ENCODE data around the gene CFAP73. TPM values are rescaled to one million over a fixed set of nuclear protein-coding genes. Genes with fewer than 3 reads are reported as not detected.

CFAP73 gene
- total RNA-seq, 5 donors from 2014 or later (not counting 1 experiment from before 2014, with no cell fraction given): 0.25 to 0.69 TPM; not detected in 3

GRCh38 chr12:113158439-113159203 lies 9.1 kb downstream of the CFAP73 start:
- Mint-ChIP-seq H3K4me1 (peaks cover 5 to 15% (median 9%) of the 10 kb centered on the region in 3 donors), H3K4me3 (no peak overlapping the region), H3K27me3 (peaks cover 0 to 3% of the 10 kb centered on the region in 2 donors), H3K36me3 (peaks cover 45% of the 10 kb centered on the region), H3K27ac (no peak overlapping the region), H3K9me3 (no peaks in the 10 kb centered on the region)
- Histone ChIP-seq H3K27ac (ENCODE audit: low read length) (no peak overlapping the region), H3K36me3 (ENCODE audit: control insufficient read depth in 2 of 2, extremely low read depth in 1 of 2, insufficient read depth in 1 of 2, low read length in 1 of 2) (peaks cover 13 to 55% of the 10 kb centered on the region in 2 donors), H3K9me3 (no peaks in the 10 kb centered on the region), H3K4me3 (ENCODE audit: control insufficient read depth in 1 of 2, extremely low read depth in 1 of 2, low read length in 1 of 2) (no peak overlapping the region), H3K27me3 (replicated peaks in 1 of 2; ENCODE audit: control insufficient read depth in 2 of 2, extremely low read depth in 1 of 2, insufficient read depth in 2 of 2, low read length in 1 of 2) (peaks cover 0 to 18% of the 10 kb centered on the region in 2 experiments), H3K4me1 (ENCODE audit: control insufficient read depth in 1 of 2, extremely low read depth in 1 of 2, insufficient read depth in 2 of 2, low read length in 2 of 2) (peaks cover 0 to 15% of the 10 kb centered on the region in 2 experiments)
- DNase-seq: no peak
- CTCF ChIA-PET: no interaction called here
- ATAC-seq (replicated peaks in 1 of 4): no peak
- POLR2A ChIA-PET: interaction anchor here in 1 of 2 donors (0.7 kb wide), 1 partner anchor 27 kb away, joined by 5 read pairs; the partner anchor contains the start of gene RITA1
- WGBS (ENCODE audit: insufficient coverage): 98% methylated on average over 24 of the region's 26 CpGs

- ChIA-PET CTCF (no interaction called here), POLR2A (interaction anchor here in 1 of 2 donors (0.6 kb wide), 1 partner anchor 53 kb away, joined by 9 read pairs; no protein-coding TSS in a partner anchor)
- Mint-ChIP-seq H3K4me1 (peaks cover 0 to 9% (median 5%) of the 10 kb centered on the region in 3 donors), H3K27ac (no peak overlapping the region), H3K9me3 (no peaks in the 10 kb centered on the region), H3K4me3 (no peak overlapping the region), H3K27me3 (no peaks in the 10 kb centered on the region), H3K36me3 (peaks cover 47% of the 10 kb centered on the region)
- Histone ChIP-seq H3K27ac (ENCODE audit: low read length) (no peak overlapping the region), H3K27me3 (replicated peaks in 1 of 2; ENCODE audit: control insufficient read depth in 2 of 2, extremely low read depth in 1 of 2, insufficient read depth in 2 of 2, low read length in 1 of 2) (peaks cover 0 to 5% of the 10 kb centered on the region in 2 experiments), H3K4me3 (ENCODE audit: control insufficient read depth in 1 of 2, extremely low read depth in 1 of 2, low read length in 1 of 2) (no peak overlapping the region), H3K9me3 (no peaks in the 10 kb centered on the region), H3K4me1 (ENCODE audit: control insufficient read depth in 1 of 2, extremely low read depth in 1 of 2, insufficient read depth in 2 of 2, low read length in 2 of 2) (peaks cover 0 to 2% of the 10 kb centered on the region in 2 experiments), H3K36me3 (ENCODE audit: control insufficient read depth in 2 of 2, extremely low read depth in 1 of 2, insufficient read depth in 1 of 2, low read length in 1 of 2) (peaks cover 13 to 63% of the 10 kb centered on the region in 2 donors)
- DNase-seq (no peak), ATAC-seq (replicated peaks in 1 of 4) (no peak)
- WGBS (ENCODE audit: insufficient coverage): 100% methylated on average over 1 of the region's 7 CpGs
These were observed 10.4 kb downstream of the CFAP73 start for GRCh38 chr12:113159937-113160336.

DNA sequence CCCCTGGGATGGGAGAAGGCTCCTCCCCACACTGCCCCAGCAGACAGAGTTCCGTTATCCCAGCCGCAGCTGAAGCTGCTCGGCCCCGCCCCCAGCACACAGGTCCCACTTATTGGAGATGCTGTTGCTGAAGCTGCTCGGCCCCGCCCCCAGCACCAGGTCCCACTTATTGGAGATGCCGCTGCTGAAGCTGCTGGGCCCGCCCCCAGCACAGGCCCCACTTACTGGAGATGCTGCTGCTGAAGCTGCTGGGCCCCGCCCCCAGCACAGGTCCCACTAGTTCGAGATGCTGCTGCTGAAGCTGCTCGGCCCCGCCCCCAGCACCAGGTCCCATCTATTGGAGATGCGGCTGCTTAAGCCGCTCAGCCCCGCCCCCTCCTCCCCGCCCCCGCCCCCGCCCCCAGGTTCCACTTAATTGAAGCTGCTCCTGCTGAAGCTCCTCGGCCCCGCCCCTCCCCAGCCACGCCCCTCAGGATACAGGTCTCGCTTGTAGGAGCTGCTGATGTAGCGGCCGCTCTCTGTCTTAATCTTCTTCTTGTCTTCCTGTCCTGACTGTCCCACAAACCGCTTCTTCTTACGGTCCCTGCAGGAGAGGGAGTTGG lies 12.0 kb downstream of the CFAP73 start:
- Mint-ChIP-seq H3K27me3 (no peaks in the 10 kb centered on the region), H3K4me1 (peaks cover 0 to 3% (median 2%) of the 10 kb centered on the region in 3 donors), H3K9me3 (no peaks in the 10 kb centered on the region), H3K4me3 (no peak overlapping the region), H3K27ac (no peak overlapping the region), H3K36me3 (peaks cover 56% of the 10 kb centered on the region)
- no peak overlapping the region for H3K4me3 ChIP-seq (ENCODE audit: control insufficient read depth in 1 of 2, extremely low read depth in 1 of 2, low read length in 1 of 2)
- POLR2A ChIA-PET: interaction anchor here (0.6 to 0.7 kb wide), 4 partner anchors 26 to 105 kb away, joined by 4 to 11 read pairs (median 6); partner anchors contain the start of gene DTX1 (in 1 of the 2)
- no peaks in the 10 kb centered on the region for H3K9me3 ChIP-seq
- CTCF ChIA-PET: interaction anchor here in 1 of 2 donors (1.0 kb wide), 1 partner anchor 11 kb away, joined by 3 read pairs; no protein-coding TSS in a partner anchor
- no peaks in the 10 kb centered on the region for H3K4me1 ChIP-seq (ENCODE audit: control insufficient read depth in 1 of 2, extremely low read depth in 1 of 2, insufficient read depth in 2 of 2, low read length in 2 of 2)
- no peaks in the 10 kb centered on the region for H3K27me3 ChIP-seq (replicated peaks in 1 of 2; ENCODE audit: control insufficient read depth in 2 of 2, extremely low read depth in 1 of 2, insufficient read depth in 2 of 2, low read length in 1 of 2)
- H3K36me3 ChIP-seq (ENCODE audit: control insufficient read depth in 2 of 2, extremely low read depth in 1 of 2, insufficient read depth in 1 of 2, low read length in 1 of 2): peaks cover 16 to 79% of the 10 kb centered on the region in 2 donors
- no peak for DNase-seq
- ATAC-seq (replicated peaks in 1 of 4): no peak
- no peak overlapping the region for H3K27ac ChIP-seq (ENCODE audit: low read length)
- WGBS (ENCODE audit: insufficient coverage): 93% methylated on average over 9 of the region's 26 CpGs

DNA sequence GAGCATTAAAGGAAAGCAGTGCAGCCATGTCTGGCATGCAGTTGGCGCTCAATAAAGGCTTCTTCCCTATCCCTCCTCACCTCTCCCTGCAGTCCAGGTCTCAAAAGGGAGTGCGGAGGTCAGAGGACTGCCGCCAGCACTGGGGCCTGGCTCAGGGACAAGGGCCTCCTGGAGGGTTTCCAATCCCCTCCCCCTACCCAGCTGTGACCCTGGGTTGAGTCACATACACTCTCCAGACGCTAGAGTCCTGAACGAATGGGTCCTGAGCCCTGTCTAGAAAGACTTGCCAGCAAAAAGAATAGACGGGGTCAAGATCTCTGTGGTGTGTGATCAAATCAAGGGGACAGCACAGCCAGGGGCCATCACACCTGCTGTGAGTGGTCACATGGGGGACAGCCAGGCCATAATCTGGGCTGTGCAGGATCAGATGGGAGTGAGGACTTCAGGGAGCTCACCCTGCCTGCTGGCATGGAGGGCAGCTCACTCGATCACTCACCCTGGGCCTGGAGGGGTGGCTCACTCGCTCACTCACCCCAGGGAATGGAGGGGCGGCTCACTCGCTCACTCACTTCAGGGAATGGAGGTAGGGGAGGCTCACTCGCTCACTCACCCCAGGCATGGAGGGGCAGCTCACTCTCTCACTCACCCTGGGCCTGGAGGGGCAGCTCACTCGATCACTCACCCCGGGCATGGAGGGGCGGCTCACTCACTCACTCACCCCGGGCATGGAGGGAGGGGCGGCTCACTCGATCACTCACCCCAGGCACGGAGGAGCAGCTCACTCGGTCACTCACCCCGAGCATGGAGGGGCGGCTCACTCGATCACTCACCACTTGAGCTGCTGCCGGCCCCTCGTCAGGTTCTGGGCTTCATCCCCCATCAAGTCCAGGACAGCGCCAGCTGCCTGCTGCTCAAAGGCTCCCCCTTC lies 12.8 kb downstream of the CFAP73 start:
- Histone ChIP-seq H3K36me3 (ENCODE audit: control insufficient read depth in 2 of 2, extremely low read depth in 1 of 2, insufficient read depth in 1 of 2, low read length in 1 of 2) (peaks cover 14 to 88% of the 10 kb centered on the region in 2 donors), H3K27ac (ENCODE audit: low read length) (no peak overlapping the region), H3K9me3 (no peaks in the 10 kb centered on the region), H3K27me3 (replicated peaks in 1 of 2; ENCODE audit: control insufficient read depth in 2 of 2, extremely low read depth in 1 of 2, insufficient read depth in 2 of 2, low read length in 1 of 2) (no peaks in the 10 kb centered on the region), H3K4me3 (ENCODE audit: control insufficient read depth in 1 of 2, extremely low read depth in 1 of 2, low read length in 1 of 2) (no peak overlapping the region), H3K4me1 (ENCODE audit: control insufficient read depth in 1 of 2, extremely low read depth in 1 of 2, insufficient read depth in 2 of 2, low read length in 2 of 2) (no peaks in the 10 kb centered on the region)
- ChIA-PET CTCF (interaction anchor here in 1 of 2 donors (1.0 kb wide), 1 partner anchor 10 kb away, joined by 3 read pairs; no protein-coding TSS in a partner anchor), POLR2A (interaction anchor here (0.6 to 0.7 kb wide), 3 partner anchors 26 to 106 kb away, joined by 4 to 11 read pairs (median 8); partner anchors contain the start of gene DTX1 (in 1 of the 2))
- no peaks in the 10 kb centered on the region for H3K27me3 Mint-ChIP-seq
- peaks cover 59% of the 10 kb centered on the region for H3K36me3 Mint-ChIP-seq
- DNase-seq (no peak), ATAC-seq (replicated peaks in 1 of 4) (no peak)
- no peaks in the 10 kb centered on the region for H3K4me1 Mint-ChIP-seq
- no peak overlapping the region for H3K4me3 Mint-ChIP-seq
- 94% methylated on average over 20 of the region's 25 CpGs for WGBS (ENCODE audit: insufficient coverage)
- no peak overlapping the region for H3K27ac Mint-ChIP-seq
- H3K9me3 Mint-ChIP-seq: no peaks in the 10 kb centered on the region

DNA sequence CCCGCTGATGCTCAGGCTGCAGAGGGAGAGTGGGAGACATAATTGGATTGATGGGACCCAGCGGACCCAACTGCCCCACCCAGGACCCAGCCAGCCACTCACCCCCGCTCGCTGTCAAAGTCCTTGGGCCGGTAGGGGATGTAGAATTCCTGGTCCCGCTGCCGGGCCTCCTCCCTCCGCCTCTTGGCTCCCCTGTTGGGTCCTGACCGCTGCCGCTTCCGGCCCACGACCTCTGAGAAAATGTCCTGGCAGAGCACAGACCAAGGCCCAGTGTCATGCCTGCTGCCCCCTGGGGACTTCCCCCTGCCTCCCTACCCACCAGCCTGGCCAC lies 13.5 kb downstream of the CFAP73 start:
- Histone ChIP-seq H3K4me3 (ENCODE audit: control insufficient read depth in 1 of 2, extremely low read depth in 1 of 2, low read length in 1 of 2) (no peak overlapping the region), H3K4me1 (ENCODE audit: control insufficient read depth in 1 of 2, extremely low read depth in 1 of 2, insufficient read depth in 2 of 2, low read length in 2 of 2) (no peaks in the 10 kb centered on the region), H3K36me3 (ENCODE audit: control insufficient read depth in 2 of 2, extremely low read depth in 1 of 2, insufficient read depth in 1 of 2, low read length in 1 of 2) (peaks cover 13 to 92% of the 10 kb centered on the region in 2 donors), H3K9me3 (no peaks in the 10 kb centered on the region), H3K27me3 (replicated peaks in 1 of 2; ENCODE audit: control insufficient read depth in 2 of 2, extremely low read depth in 1 of 2, insufficient read depth in 2 of 2, low read length in 1 of 2) (no peaks in the 10 kb centered on the region), H3K27ac (ENCODE audit: low read length) (no peak overlapping the region)
- Mint-ChIP-seq H3K9me3 (no peaks in the 10 kb centered on the region), H3K4me3 (no peak overlapping the region), H3K4me1 (no peaks in the 10 kb centered on the region), H3K27me3 (no peaks in the 10 kb centered on the region), H3K36me3 (peaks cover 54% of the 10 kb centered on the region), H3K27ac (no peak overlapping the region)
- POLR2A ChIA-PET: interaction anchor here in 1 of 2 donors (0.5 kb wide), 1 partner anchor 1558 kb away, joined by 3 read pairs; no protein-coding TSS in a partner anchor
- DNase-seq (no peak), ATAC-seq (replicated peaks in 1 of 4) (no peak)
- WGBS (ENCODE audit: insufficient coverage): 98% methylated on average over 8 of the region's 12 CpGs
- CTCF ChIA-PET: no interaction called here

- Histone ChIP-seq H3K36me3 (ENCODE audit: control insufficient read depth in 2 of 2, extremely low read depth in 1 of 2, insufficient read depth in 1 of 2, low read length in 1 of 2) (peaks cover 13 to 92% of the 10 kb centered on the region in 2 donors), H3K9me3 (no peaks in the 10 kb centered on the region), H3K4me1 (ENCODE audit: control insufficient read depth in 1 of 2, extremely low read depth in 1 of 2, insufficient read depth in 2 of 2, low read length in 2 of 2) (no peaks in the 10 kb centered on the region), H3K27ac (ENCODE audit: low read length) (no peak overlapping the region), H3K27me3 (replicated peaks in 1 of 2; ENCODE audit: control insufficient read depth in 2 of 2, extremely low read depth in 1 of 2, insufficient read depth in 2 of 2, low read length in 1 of 2) (no peaks in the 10 kb centered on the region), H3K4me3 (ENCODE audit: control insufficient read depth in 1 of 2, extremely low read depth in 1 of 2, low read length in 1 of 2) (no peak overlapping the region)
- ChIA-PET POLR2A (no interaction called here), CTCF (no interaction called here)
- ATAC-seq (replicated peaks in 1 of 4) (no peak), DNase-seq (no peak)
- Mint-ChIP-seq H3K4me3 (no peak overlapping the region), H3K36me3 (peaks cover 52% of the 10 kb centered on the region), H3K4me1 (no peaks in the 10 kb centered on the region), H3K27me3 (no peaks in the 10 kb centered on the region), H3K9me3 (no peaks in the 10 kb centered on the region), H3K27ac (no peak overlapping the region)
- WGBS (ENCODE audit: insufficient coverage): 100% methylated on average over 10 of the region's 13 CpGs
These were observed 14.5 kb downstream of the CFAP73 start for GRCh38 chr12:113164014-113164413.
